Muscle layer of duodenum (tissue), 2 donors: ENCODE results near the gene STK36.
"Not testable (repeated sequence)": the region's sequence is repeated elsewhere in the genome, so short reads cannot be mapped to it uniquely, and the experiment has no call there.

Source experiments
- H3K27ac ChIP-seq: one replicate; pipeline ENCODE4 v1.7.0; 2013; ENCODE audit warnings: mild to moderate bottlenecking, low read length
- H3K27me3 ChIP-seq: one replicate; pipeline ENCODE4 v1.7.0; 2013; ENCODE audit warnings: low read depth, mild to moderate bottlenecking, control low read depth, low read length
- H3K36me3 ChIP-seq, 2 donors: one replicate each; pipeline ENCODE4 v1.7.0; 2013; ENCODE audit warnings: low read length in 2 of 2, control low read depth in 1 of 2, mild to moderate bottlenecking in 1 of 2; ENCODE audit not compliant: insufficient read depth in 2 of 2, control insufficient read depth in 1 of 2
- H3K4me1 ChIP-seq, 2 donors: one replicate each; pipeline ENCODE4 v1.7.0; 2013; ENCODE audit warnings: low read length in 2 of 2, mild to moderate bottlenecking in 2 of 2, control low read depth in 1 of 2, moderate library complexity in 1 of 2; ENCODE audit not compliant: insufficient read depth in 2 of 2, control insufficient read depth in 1 of 2
- H3K4me3 ChIP-seq, 2 donors: one replicate each; pipeline ENCODE4 v1.7.0; 2013; ENCODE audit warnings: low read length in 2 of 2, low read depth in 1 of 2, mild to moderate bottlenecking in 1 of 2
- H3K9me3 ChIP-seq, 2 donors: one replicate each; pipeline ENCODE4 v1.7.0; 2013; ENCODE audit warnings: low read length in 2 of 2, control low read depth in 1 of 2, mild to moderate bottlenecking in 1 of 2; ENCODE audit not compliant: control insufficient read depth in 1 of 2
- donor health status: healthy.

The STK36 gene

GRCh38 chr2:218662827-218663226 is 9.1 kb upstream of the STK36 start:
- H3K27me3 ChIP-seq, result no peaks in the 10 kb centered on the region
- no peak overlapping the region for H3K27ac ChIP-seq
- no peak overlapping the region for H3K4me3 ChIP-seq
- H3K36me3 ChIP-seq, result peaks cover 44 to 55% of the 10 kb centered on the region in 2 donors
- H3K4me1 ChIP-seq, result peaks cover 0 to 17% of the 10 kb centered on the region in 2 donors
- no peaks in the 10 kb centered on the region for H3K9me3 ChIP-seq

- Histone ChIP-seq H3K4me3 (no peak overlapping the region), H3K9me3 (no peaks in the 10 kb centered on the region), H3K36me3 (peaks cover 49 to 66% of the 10 kb centered on the region in 2 donors), H3K27me3 (no peaks in the 10 kb centered on the region), H3K27ac (no peak overlapping the region), H3K4me1 (peaks cover 0 to 9% of the 10 kb centered on the region in 2 donors)
Observed at GRCh38 chr2:218663901-218664300, 8.0 kb upstream of the STK36 start.

- Histone ChIP-seq H3K9me3 (no peaks in the 10 kb centered on the region), H3K36me3 (peaks cover 52 to 67% of the 10 kb centered on the region in 2 donors)
Observed at GRCh38 chr2:218664653-218665052, 7.2 kb upstream of the STK36 start.

GRCh38 chr2:218671097-218671653 is 711 bp upstream of the STK36 start:
- Histone ChIP-seq H3K4me3 (peak overlapping the region; percentile 95 to 98), H3K9me3 (no peaks in the 10 kb centered on the region), H3K27me3 (no peaks in the 10 kb centered on the region), H3K27ac (peak overlapping the region; percentile 76), H3K36me3 (peaks cover 15 to 31% of the 10 kb centered on the region in 2 donors), H3K4me1 (peaks cover 5 to 22% of the 10 kb centered on the region in 2 donors)

More at GRCh38 chr2:218664653-218665052, 7.2 kb upstream of the STK36 start:
- no peak overlapping the region for H3K27ac ChIP-seq
- H3K4me3 ChIP-seq, result no peak overlapping the region
- no peaks in the 10 kb centered on the region for H3K27me3 ChIP-seq
- H3K4me1 ChIP-seq, result peaks cover 0 to 9% of the 10 kb centered on the region in 2 donors

- peaks cover 5 to 32% of the 10 kb centered on the region in 2 donors for H3K36me3 ChIP-seq
Observed at GRCh38 chr2:218679119-218679518, 7.2 kb downstream of the STK36 start.

GRCh38 chr2:218680061-218680460 is 8.2 kb downstream of the STK36 start:
- peaks cover 10 to 32% of the 10 kb centered on the region in 2 donors for H3K36me3 ChIP-seq
- H3K4me3 ChIP-seq, result no peak overlapping the region

More at GRCh38 chr2:218679119-218679518, 7.2 kb downstream of the STK36 start:
- Histone ChIP-seq H3K27ac (no peak overlapping the region), H3K27me3 (no peaks in the 10 kb centered on the region), H3K9me3 (no peaks in the 10 kb centered on the region), H3K4me3 (no peak overlapping the region), H3K4me1 (no peaks in the 10 kb centered on the region)

GRCh38 chr2:218687400-218688060 is 15.6 kb downstream of the STK36 start:
- peaks cover 20% of the 10 kb centered on the region in 2 donors for H3K36me3 ChIP-seq
- H3K27ac ChIP-seq, H3K27me3 ChIP-seq, H3K4me1 ChIP-seq, H3K4me3 ChIP-seq, H3K9me3 ChIP-seq: not testable (repeated sequence)

More at GRCh38 chr2:218680061-218680460, 8.2 kb downstream of the STK36 start:
- Histone ChIP-seq H3K27me3 (no peaks in the 10 kb centered on the region), H3K4me1 (no peaks in the 10 kb centered on the region), H3K27ac (no peak overlapping the region), H3K9me3 (no peaks in the 10 kb centered on the region)

GRCh38 chr2:218691234-218691633 is 19.3 kb downstream of the STK36 start:
- H3K36me3 ChIP-seq, result peaks cover 27 to 42% of the 10 kb centered on the region in 2 donors

GRCh38 chr2:218694405-218695145 is 22.7 kb downstream of the STK36 start:
- Histone ChIP-seq H3K4me3 (no peak overlapping the region), H3K9me3 (no peaks in the 10 kb centered on the region), H3K27ac (no peak overlapping the region), H3K4me1 (no peaks in the 10 kb centered on the region), H3K36me3 (peaks cover 27 to 67% of the 10 kb centered on the region in 2 donors), H3K27me3 (no peaks in the 10 kb centered on the region)

More at GRCh38 chr2:218691234-218691633, 19.3 kb downstream of the STK36 start:
- Histone ChIP-seq H3K27me3 (no peaks in the 10 kb centered on the region), H3K27ac (no peak overlapping the region), H3K4me1 (no peaks in the 10 kb centered on the region), H3K9me3 (no peaks in the 10 kb centered on the region), H3K4me3 (no peak overlapping the region)

GRCh38 chr2:218698885-218699284 is 27.0 kb downstream of the STK36 start:
- no peaks in the 10 kb centered on the region for H3K9me3 ChIP-seq
- no peak overlapping the region for H3K27ac ChIP-seq
- no peaks in the 10 kb centered on the region for H3K4me1 ChIP-seq
- H3K4me3 ChIP-seq, result no peak overlapping the region
- peaks cover 7 to 46% of the 10 kb centered on the region in 2 donors for H3K36me3 ChIP-seq
- H3K27me3 ChIP-seq, result no peaks in the 10 kb centered on the region

GRCh38 chr2:218701806-218702205 is 29.9 kb downstream of the STK36 start:
- Histone ChIP-seq H3K4me3 (no peak overlapping the region), H3K4me1 (no peaks in the 10 kb centered on the region), H3K9me3 (no peaks in the 10 kb centered on the region), H3K27me3 (no peaks in the 10 kb centered on the region), H3K27ac (no peak overlapping the region), H3K36me3 (peaks cover 0 to 35% of the 10 kb centered on the region in 2 donors)
